Neural progenitor cell (in vitro differentiated cells): ENCODE measurements around the gene ETFA.
"Not testable (repeated sequence)": the region's sequence is repeated elsewhere in the genome, so short reads cannot be mapped to it uniquely, and the experiment has no call there.

Source experiments
- CTCF ChIP-seq: fragments of 200-600 bp; sonication (generic); IDR thresholded peaks from 2 replicates; pipeline ENCODE4 v1.5.1; 2017; ENCODE audit warnings: antibody characterized with exemption, mild to moderate bottlenecking
- EZH2 ChIP-seq: fragments of 200-600 bp; sonication (generic); IDR thresholded peaks from 2 replicates; pipeline ENCODE4 v1.6.1; 2017; ENCODE audit warnings: antibody characterized with exemption, mild to moderate bottlenecking, moderate library complexity

- not testable (repeated sequence) for TF ChIP-seq CTCF, EZH2
Measured at GRCh38 chr15:76265769-76266168, 45.5 kb downstream of the ETFA start.
